Loucy (cell line): ENCODE results near the gene SIPA1L2.

Experiments
- H2AFZ ChIP-seq: fragments of 200-600 bp; sonication (generic); 2 replicates; pipeline ENCODE4 v1.6.0; 2016; ENCODE audit warnings: antibody characterized with exemption, mild to moderate bottlenecking, low read length, moderate library complexity
- H3F3A ChIP-seq: fragments of 200-600 bp; 2 replicates; pipeline ENCODE4 v1.6.0; 2016; ENCODE audit warnings: antibody characterized with exemption, low read depth, mild to moderate bottlenecking
- H3K27me3 ChIP-seq: fragments of 200-600 bp; sonication (generic); 2 replicates; pipeline ENCODE4 v1.6.1; 2014; ENCODE audit warnings: low read length, mild to moderate bottlenecking; ENCODE audit not compliant: insufficient read depth, poor library complexity, severe bottlenecking
- H3K36me3 ChIP-seq: fragments of 200-600 bp; sonication (generic); 2 replicates; pipeline ENCODE4 v1.6.1; 2016; ENCODE audit warnings: low read length; ENCODE audit not compliant: insufficient read depth
- H3K4me1 ChIP-seq: fragments of 200-600 bp; sonication (generic); 2 replicates; pipeline ENCODE4 v1.5.1; 2014; ENCODE audit warnings: low read length, mild to moderate bottlenecking; ENCODE audit not compliant: insufficient read depth, poor library complexity, severe bottlenecking
- H3K4me2 ChIP-seq: fragments of 200-600 bp; sonication (generic); 2 replicates; pipeline ENCODE4 v1.6.0; 2014; ENCODE audit warnings: antibody characterized with exemption, low read length, low read depth, mild to moderate bottlenecking; ENCODE audit not compliant: poor library complexity, severe bottlenecking
- H3K4me3 ChIP-seq: fragments of 200-600 bp; sonication (generic); 2 replicates; pipeline ENCODE4 v1.5.1; 2014; ENCODE audit warnings: low read length, mild to moderate bottlenecking, mixed read lengths; ENCODE audit not compliant: poor library complexity, severe bottlenecking
- H3K79me2 ChIP-seq: fragments of 200-600 bp; sonication (generic); 2 replicates; pipeline ENCODE4 v1.6.1; 2014; ENCODE audit warnings: low read length; ENCODE audit not compliant: insufficient read depth
- H3K9ac ChIP-seq: fragments of 200-600 bp; sonication (generic); 2 replicates; pipeline ENCODE4 v1.6.0; 2014; ENCODE audit warnings: mild to moderate bottlenecking, low read depth, low read length, moderate library complexity; ENCODE audit not compliant: poor library complexity, severe bottlenecking
- H3K9me2 ChIP-seq: fragments of 200-600 bp; sonication (generic); replicated peaks from 2 replicates; pipeline ENCODE4 v1.6.1; 2016; ENCODE audit warnings: low read depth, low read length, mixed read lengths
- H3K9me3 ChIP-seq: fragments of 200-600 bp; sonication (generic); 2 replicates; pipeline ENCODE4 v1.6.1; 2014; ENCODE audit warnings: mild to moderate bottlenecking, antibody characterized with exemption, low read length, low read depth; ENCODE audit not compliant: insufficient read depth
- H4K20me1 ChIP-seq: fragments of 200-600 bp; sonication (generic); 2 replicates; pipeline ENCODE4 v1.6.0; 2014; ENCODE audit warnings: antibody characterized with exemption, low read length, mild to moderate bottlenecking; ENCODE audit not compliant: insufficient read depth, poor library complexity, severe bottlenecking
- CTCF ChIP-seq: fragments of 200-600 bp; sonication (generic); conservative IDR thresholded peaks from 2 replicates; pipeline ENCODE4 v1.5.1; 2014; ENCODE audit warnings: mild to moderate bottlenecking, antibody characterized with exemption, low read length
- EZH2phosphoT487 ChIP-seq: fragments of 200-600 bp; IDR thresholded peaks from 2 replicates; pipeline ENCODE4 v1.6.1; 2018; ENCODE audit warnings: antibody characterized with exemption, mild to moderate bottlenecking, moderate library complexity, borderline replicate concordance

SIPA1L2 gene

GRCh38 chr1:232667094-232667777 is 37.3 kb upstream of the SIPA1L2 start:
- TF ChIP-seq CTCF (no peak), EZH2phosphoT487 (no peak)

GRCh38 chr1:232664844-232665777 is 35.2 kb upstream of the SIPA1L2 start:
- TF ChIP-seq EZH2phosphoT487: no peak
- no peak for TF ChIP-seq CTCF

More at GRCh38 chr1:232667094-232667777, 37.3 kb upstream of the SIPA1L2 start:
- Histone ChIP-seq H3K9me2 (no peaks in the 10 kb centered on the region), H3K9ac (peak overlapping the region; percentile 7), H3K36me3 (no peaks in the 10 kb centered on the region), H4K20me1 (no peaks in the 10 kb centered on the region), H3K79me2 (no peaks in the 10 kb centered on the region), H3K4me1 (peaks cover 12% of the 10 kb centered on the region), H3K9me3 (no peaks in the 10 kb centered on the region), H3F3A (no peaks in the 10 kb centered on the region), H3K4me3 (peak overlapping the region; percentile 29), H3K4me2 (peak overlapping the region; percentile 60), H2AFZ (peak overlapping the region; percentile 18; the same call in 1 of the 2 replicates), H3K27me3 (no peaks in the 10 kb centered on the region)

GRCh38 chr1:232662910-232663309 is 33.0 kb upstream of the SIPA1L2 start:
- no peaks in the 10 kb centered on the region for H4K20me1 ChIP-seq
- H3K36me3 ChIP-seq: no peaks in the 10 kb centered on the region
- no peak for TF ChIP-seq EZH2phosphoT487
- no peak for TF ChIP-seq CTCF
- no peaks in the 10 kb centered on the region for H3K79me2 ChIP-seq
- H3F3A ChIP-seq: no peaks in the 10 kb centered on the region
- peaks cover 16% of the 10 kb centered on the region for H3K4me1 ChIP-seq
- no peaks in the 10 kb centered on the region for H3K27me3 ChIP-seq
- no peaks in the 10 kb centered on the region for H3K9me3 ChIP-seq
- no peaks in the 10 kb centered on the region for H3K9me2 ChIP-seq
- H3K9ac ChIP-seq: no peak overlapping the region
- no peak overlapping the region for H3K4me2 ChIP-seq
- no peak overlapping the region for H3K4me3 ChIP-seq
- peak overlapping the region; percentile 51; the same call in 1 of the 2 replicates for H2AFZ ChIP-seq

More at GRCh38 chr1:232664844-232665777, 35.2 kb upstream of the SIPA1L2 start:
- no peak overlapping the region for H2AFZ ChIP-seq
- H3K9ac ChIP-seq: no peak overlapping the region
- H3K36me3 ChIP-seq: no peaks in the 10 kb centered on the region
- H3K9me3 ChIP-seq: no peaks in the 10 kb centered on the region
- no peak overlapping the region for H3K4me3 ChIP-seq
- no peaks in the 10 kb centered on the region for H3K9me2 ChIP-seq
- H3F3A ChIP-seq: no peaks in the 10 kb centered on the region
- H4K20me1 ChIP-seq: no peaks in the 10 kb centered on the region
- peaks cover 12% of the 10 kb centered on the region for H3K4me1 ChIP-seq
- no peaks in the 10 kb centered on the region for H3K27me3 ChIP-seq
- no peak overlapping the region for H3K4me2 ChIP-seq
- no peaks in the 10 kb centered on the region for H3K79me2 ChIP-seq
